HT-29 (cell line): ENCODE results near the gene TOP2B. TPM values are rescaled to one million over a fixed set of nuclear protein-coding genes. Genes with fewer than 3 reads are reported as not detected.

Experiments
- DNase-seq: peaks from one replicate; pipeline ENCODE4 v3.0.0-alpha.2; 2015; ENCODE audit warnings: low spot score
- total RNA-seq: library from RNA; depleted of rRNA; stranded (reverse); fragments of >200 nt; shearing (Covaris generic); gene quantifications from 2 replicates; pipeline ENCODE4 v1.2.3, GENCODE V29; 2014

The TOP2B gene
- total RNA-seq, 1 experiment from 2014 or later = 17.6 TPM

DNA sequence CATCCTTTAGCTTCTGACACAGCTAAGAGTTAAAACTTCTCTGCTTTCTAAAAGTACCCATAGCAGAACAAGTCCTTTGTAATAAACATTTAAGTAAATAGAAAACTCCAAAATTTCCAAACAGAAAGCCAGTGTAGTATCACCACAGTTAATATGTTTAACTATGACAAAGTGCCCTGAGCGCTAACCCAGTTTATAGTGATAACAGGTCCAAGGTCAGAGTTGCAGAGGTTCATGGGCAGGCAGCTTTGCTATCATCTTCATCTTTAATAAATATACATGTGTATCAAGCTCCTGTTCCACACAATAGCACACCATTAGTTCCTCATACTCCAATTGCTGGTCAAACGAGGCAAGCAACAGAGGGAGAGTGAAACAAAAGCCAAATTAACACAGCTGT, 12.4 kb upstream of the TOP2B start:
- DNase-seq = no peak

DNA sequence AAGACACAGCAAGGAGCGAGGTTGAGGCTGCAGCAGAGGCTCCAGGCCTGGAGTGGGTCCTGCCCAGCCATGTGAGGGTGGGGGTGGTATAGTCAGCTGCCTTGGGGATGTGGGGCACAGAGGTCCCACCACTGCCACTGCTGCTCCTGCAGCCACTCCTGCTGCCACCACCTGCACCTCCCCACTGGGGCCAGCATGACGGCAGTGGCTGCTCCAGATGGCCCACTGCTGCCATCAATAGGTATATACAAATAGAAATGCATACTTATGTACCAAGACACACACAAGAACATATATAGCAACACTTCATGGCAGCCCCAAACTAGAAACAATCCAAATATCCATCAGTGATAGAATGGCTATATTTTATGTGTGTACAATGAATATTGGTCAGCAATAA, 10.0 kb upstream of the TOP2B start:
- no peak for DNase-seq

GRCh38 chr3:25673738-25674298, 9.1 kb upstream of the TOP2B start:
- DNase-seq = no peak

GRCh38 chr3:25665315-25666280, 891 bp upstream of the TOP2B start:
- peak; percentile 1 for DNase-seq

- DNase-seq = peak; percentile 57
These were observed 567 bp downstream of the TOP2B start for GRCh38 chr3:25663869-25664811.

DNA sequence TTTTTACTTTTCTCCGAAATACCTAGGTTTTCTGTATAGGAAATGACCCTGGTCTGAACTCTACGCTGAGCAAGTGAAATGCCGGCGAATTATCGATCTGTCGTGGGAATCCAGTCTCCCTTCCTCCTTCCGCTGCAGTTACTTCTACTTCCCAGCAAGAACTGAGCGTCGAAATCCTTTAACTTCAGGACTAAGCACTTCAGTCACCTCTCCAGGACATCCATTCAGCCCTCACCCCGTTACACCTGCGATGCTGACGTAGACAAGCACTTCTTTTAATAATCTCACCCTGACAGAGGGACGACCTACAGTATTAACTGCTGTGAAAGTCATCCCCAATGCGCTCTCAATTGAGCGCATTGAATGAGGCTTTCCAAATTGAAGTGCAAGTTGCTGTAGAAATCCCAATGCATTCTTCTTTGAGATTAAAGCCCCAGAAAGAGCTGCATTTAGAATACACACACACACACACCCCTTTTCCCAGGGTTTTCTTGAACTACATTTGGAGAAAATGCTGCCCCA, 1.3 kb downstream of the TOP2B start:
- DNase-seq = peak; percentile 65

DNA sequence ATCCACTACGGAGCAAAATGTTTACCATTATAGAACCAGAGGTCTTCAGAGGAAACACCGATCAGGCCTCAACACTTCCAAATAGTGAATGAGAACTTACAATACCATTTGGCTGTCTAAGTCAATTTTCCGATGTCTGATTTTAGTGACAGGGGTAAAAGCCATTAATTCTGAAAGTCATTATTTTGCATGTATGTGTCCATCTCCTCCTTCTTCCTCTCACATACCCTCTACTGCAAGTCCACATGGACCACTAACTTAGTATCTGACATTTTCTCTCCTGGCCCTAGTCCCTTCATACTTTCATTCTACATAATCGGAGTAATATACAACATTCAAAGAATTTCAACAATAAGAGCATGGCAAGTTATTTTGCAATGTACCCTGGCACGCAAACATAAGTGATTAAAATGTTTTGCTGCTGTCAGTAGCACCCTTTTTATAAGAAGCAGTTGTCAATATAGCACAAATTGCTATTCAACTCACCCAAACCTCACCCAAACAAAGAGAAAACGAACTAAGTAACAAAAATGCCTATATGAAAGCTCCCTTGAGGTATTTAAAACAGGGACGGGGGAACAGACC, 1.9 kb downstream of the TOP2B start:
- peak; percentile 4 for DNase-seq

GRCh38 chr3:25661694-25662437, 2.8 kb downstream of the TOP2B start:
- peak; percentile 8 for DNase-seq

GRCh38 chr3:25658836-25659235, 5.9 kb downstream of the TOP2B start:
- no peak for DNase-seq

- DNase-seq = no peak
These were observed 7.4 kb downstream of the TOP2B start for GRCh38 chr3:25657293-25657692.

- DNase-seq = no peak
These were observed 9.0 kb downstream of the TOP2B start for GRCh38 chr3:25655659-25656058.

DNA sequence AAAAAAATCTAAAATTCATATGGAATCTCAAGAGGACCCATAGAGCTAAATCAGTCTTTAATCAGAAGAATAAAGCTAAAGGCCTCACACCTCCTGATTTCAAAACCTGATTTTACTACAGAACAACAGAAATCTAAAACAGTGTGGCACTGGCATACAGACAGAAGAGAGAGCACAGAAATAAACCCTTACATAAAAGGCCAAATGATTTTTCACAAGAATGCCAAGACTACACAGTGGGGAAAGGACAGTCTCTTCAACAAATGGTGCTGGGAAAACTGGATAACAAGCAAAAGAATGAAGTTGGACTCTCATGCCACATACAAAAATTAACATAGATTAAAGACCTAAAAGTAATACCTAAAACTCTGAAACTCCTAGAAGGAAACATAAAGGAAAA, 10.1 kb downstream of the TOP2B start:
- no peak for DNase-seq

DNA sequence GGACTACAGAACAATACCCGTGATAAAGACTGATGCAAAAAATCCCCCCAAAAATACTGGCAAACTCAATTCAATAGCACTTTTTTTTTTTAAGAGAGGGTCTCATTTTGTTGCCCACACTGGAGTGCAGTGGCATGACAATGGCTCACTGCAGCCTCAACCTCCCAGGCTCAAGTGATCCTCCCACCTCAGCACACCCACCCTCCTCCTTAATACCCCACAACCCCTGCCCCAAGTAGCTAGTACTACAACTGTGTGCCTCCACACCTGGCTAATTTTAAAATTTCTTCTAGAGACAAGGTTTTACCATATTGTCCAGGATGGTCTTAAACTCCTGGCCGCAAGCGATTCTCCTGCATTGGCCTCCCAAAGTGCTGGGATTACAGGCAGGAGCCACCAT, 11.4 kb downstream of the TOP2B start:
- no peak for DNase-seq

- no peak for DNase-seq
These were observed 11.8 kb downstream of the TOP2B start for GRCh38 chr3:25652921-25653320.

DNA sequence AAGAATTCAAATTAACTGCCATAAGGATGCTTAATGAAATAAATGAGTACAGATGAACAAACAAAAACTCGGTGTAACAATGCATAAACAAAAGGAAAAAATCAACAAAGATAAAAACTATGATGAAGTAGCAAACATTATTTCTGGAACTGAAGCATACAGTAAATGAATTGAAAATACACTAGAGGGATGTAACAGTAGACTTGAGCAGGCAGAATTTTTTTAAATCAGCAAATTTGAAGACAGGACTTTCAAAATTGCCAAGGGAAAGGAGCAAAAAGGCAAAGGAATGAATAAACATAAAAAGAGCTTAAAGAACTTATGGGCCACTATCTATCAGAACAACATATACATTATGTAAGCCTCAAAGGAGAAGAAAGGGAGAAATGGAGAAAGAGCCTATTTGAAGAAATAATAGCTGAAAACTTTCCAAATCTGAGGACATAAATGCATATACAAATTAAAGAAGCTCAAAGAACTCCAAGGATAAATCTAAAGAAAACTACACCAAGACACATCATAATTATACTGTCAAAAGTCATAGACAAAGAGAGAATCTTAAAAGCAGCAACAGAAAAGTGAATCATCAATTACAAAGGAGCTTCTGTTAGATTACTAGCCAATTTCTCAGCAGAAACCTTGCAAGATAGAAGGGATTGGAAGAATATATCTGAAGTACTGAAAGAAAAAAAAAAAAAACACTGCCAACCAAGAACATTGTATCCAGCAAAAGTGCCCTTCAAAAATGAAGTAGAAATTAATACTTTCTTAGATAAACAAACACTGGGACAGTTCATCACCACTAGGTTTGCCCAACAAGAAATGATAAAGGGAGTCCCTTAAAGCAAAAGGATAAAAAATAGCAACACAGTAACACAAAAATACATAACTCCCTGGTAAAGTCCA, 15.5 kb downstream of the TOP2B start:
- DNase-seq = no peak

- DNase-seq = peak; percentile 81
These were observed 16.6 kb downstream of the TOP2B start for GRCh38 chr3:25648107-25648535.

GRCh38 chr3:25635038-25635437, 29.7 kb downstream of the TOP2B start:
- no peak for DNase-seq

DNA sequence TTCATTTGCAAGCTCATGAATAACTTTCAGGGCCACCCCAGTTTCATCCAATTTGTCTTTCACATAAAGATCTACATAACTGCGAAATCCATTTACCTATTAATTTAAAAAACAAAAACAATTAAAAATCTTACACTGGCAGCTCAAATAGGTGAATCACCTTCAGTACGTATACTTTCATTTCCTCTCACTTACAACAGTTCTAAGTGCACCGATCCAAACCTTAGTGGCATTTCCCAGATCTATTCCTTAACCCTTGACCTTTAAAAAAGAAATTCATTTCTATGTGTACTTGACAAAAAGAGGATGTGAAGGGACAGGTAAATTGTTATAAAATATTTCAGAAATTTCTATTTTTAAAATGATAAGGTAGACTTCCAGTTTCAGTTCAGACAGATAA, 30.8 kb downstream of the TOP2B start:
- DNase-seq = no peak

- no peak for DNase-seq
These were observed 32.7 kb downstream of the TOP2B start for GRCh38 chr3:25631989-25632388.
